Right lung (tissue), 5 donors: Measurements from ENCODE around the gene LRG1. TPM values are rescaled to one million over a fixed set of nuclear protein-coding genes. Genes with fewer than 3 reads are reported as not detected.

Source experiments
- DNase-seq, 2 donors: peaks; one replicate each; pipeline ENCODE4 v3.0.0-alpha.2; 2013
- polyA plus RNA-seq, 5 donors: library from polyadenylated mRNA; unstranded; fragments of 120-200 nt; gene quantifications; one replicate each; pipeline versions ENCODE4 v1.2.1 to v1.2.3, GENCODE V29; 2013; ENCODE audit warnings: inconsistent platforms in 1 of 5, low replicate concordance in 1 of 5; ENCODE audit not compliant: insufficient read length in 5 of 5, insufficient read depth in 1 of 5

The LRG1 gene
- polyA plus RNA-seq, 5 donors, result 0.64 to 1.1 (median 1.0) TPM

- no peak for DNase-seq
Observed at GRCh38 chr19:4496304-4496703, 43.5 kb downstream of the LRG1 start.

- DNase-seq, result no peak
Observed at GRCh38 chr19:4495471-4495870, 44.4 kb downstream of the LRG1 start.

- no peak for DNase-seq
Observed at GRCh38 chr19:4494691-4495064, 45.2 kb downstream of the LRG1 start.

- no peak for DNase-seq
Observed at GRCh38 chr19:4493929-4494690, 45.7 kb downstream of the LRG1 start.

GRCh38 chr19:4493104-4493928, 46.5 kb downstream of the LRG1 start:
- DNase-seq, result no peak

GRCh38 chr19:4492337-4493103, 47.3 kb downstream of the LRG1 start:
- DNase-seq, result no peak

GRCh38 chr19:4491446-4491845, 48.4 kb downstream of the LRG1 start:
- DNase-seq, result no peak

GRCh38 chr19:4488496-4488895, 51.3 kb downstream of the LRG1 start:
- DNase-seq, result no peak

GRCh38 chr19:4487572-4487971, 52.3 kb downstream of the LRG1 start:
- no peak for DNase-seq

Other genes starting within 250 kb of the LRG1 start
- gene TMIGD2, start 237.6 kb downstream of the LRG1 start, polyA plus RNA-seq, result under 1 TPM; 0.37 to 0.63 (median 0.43) TPM
- gene FSD1, start 235.4 kb downstream of the LRG1 start, polyA plus RNA-seq, result 1 to 10 TPM in 4 of 5 donors, under 1 TPM in 1; 0.94 to 2.3 (median 1.9) TPM
- 10 to 100 TPM; 29.1 to 40.3 (median 33.3) TPM for gene STAP2, start 201.2 kb downstream of the LRG1 start, polyA plus RNA-seq
- 10 to 100 TPM; 14.7 to 27.8 (median 20.8) TPM for gene MPND, start 196.5 kb downstream of the LRG1 start, polyA plus RNA-seq
- gene SH3GL1, start 139.5 kb downstream of the LRG1 start, polyA plus RNA-seq, result 100 to 1,000 TPM in 1 of 5 donors, 10 to 100 TPM in 4; 64.8 to 131 (median 87.4) TPM
- gene CHAF1A, start 137.4 kb downstream of the LRG1 start, polyA plus RNA-seq, result 10 to 100 TPM; 16.8 to 29.1 (median 24.7) TPM
- 100 to 1,000 TPM in 1 of 5 donors, 10 to 100 TPM in 4; 68.2 to 133 (median 89.3) TPM for gene UBXN6, start 82.2 kb downstream of the LRG1 start, polyA plus RNA-seq
- 10 to 100 TPM; 59.1 to 97.0 (median 77.2) TPM for gene HDGFL2, start 67.7 kb downstream of the LRG1 start, polyA plus RNA-seq
- gene PLIN4, start 21.6 kb downstream of the LRG1 start, polyA plus RNA-seq, result 1 to 10 TPM in 3 of 5 donors, under 1 TPM in 2; 0.75 to 1.4 (median 1.1) TPM
- 1 to 10 TPM; 1.8 to 3.1 (median 1.8) TPM for gene PLIN5, start 4.8 kb downstream of the LRG1 start, polyA plus RNA-seq
- 1 to 10 TPM; 2.1 to 5.2 (median 2.8) TPM for gene SEMA6B, start 19.6 kb upstream of the LRG1 start, polyA plus RNA-seq
- gene TNFAIP8L1, start 99.5 kb upstream of the LRG1 start, polyA plus RNA-seq, result 10 to 100 TPM; 13.1 to 16.7 (median 13.7) TPM
- gene MYDGF, start 130.3 kb upstream of the LRG1 start, polyA plus RNA-seq, result 100 to 1,000 TPM in 1 of 5 donors, 10 to 100 TPM in 4; 57.2 to 105 (median 69.4) TPM
- 10 to 100 TPM; 20.2 to 34.1 (median 29.0) TPM for gene DPP9, start 183.8 kb upstream of the LRG1 start, polyA plus RNA-seq